ENCODE data around the gene ABHD14A. TPM values are rescaled to one million over a fixed set of nuclear protein-coding genes. Genes with fewer than 3 reads are reported as not detected.
A peak's percentile ranks its signal among the peaks of the same experiment; 100 is the strongest.

The ABHD14A gene
- total and polyA plus RNA-seq, 7 donors, result 11.2 to 40.6 (median 22.9) TPM

GRCh38 chr3:51937014-51937413 is 37.9 kb upstream of the ABHD14A start:
- intact Hi-C loops (cut with DNase I), result no loop called here
- no peaks in the 10 kb centered on the region for H3K9me3 ChIP-seq
- ATAC-seq (no peak), DNase-seq (no peak)
- peaks cover 16% of the 10 kb centered on the region for H3K4me1 ChIP-seq
- peaks cover 9 to 80% of the 10 kb centered on the region in 2 donors for H3K36me3 ChIP-seq (ENCODE audit: insufficient read depth in 1 of 2, low read depth in 1 of 2)
- H3K4me3 ChIP-seq, result no peak overlapping the region
- H3K27me3 ChIP-seq (ENCODE audit: insufficient read depth in 3 of 3, low read length in 2 of 3), result no peaks in the 10 kb centered on the region
- WGBS, 3 donors, result 75 to 87% (median 82%) methylated on average over 9 of the region's 9 CpGs
- H3K27ac ChIP-seq, result no peak overlapping the region
- no peak for TF ChIP-seq CTCF (IDR thresholded peaks at IDR 0.05)

- DNase-seq (no peak), ATAC-seq (no peak)
- intact Hi-C loops (cut with DNase I), result no loop called here
- peaks cover 9 to 75% of the 10 kb centered on the region in 2 donors for H3K36me3 ChIP-seq (ENCODE audit: insufficient read depth in 1 of 2, low read depth in 1 of 2)
- H3K27me3 ChIP-seq (ENCODE audit: insufficient read depth in 3 of 3, low read length in 2 of 3), result no peaks in the 10 kb centered on the region
- no peak for TF ChIP-seq CTCF (IDR thresholded peaks at IDR 0.05)
- H3K4me1 ChIP-seq, result peaks cover 20% of the 10 kb centered on the region
- no peak overlapping the region for H3K4me3 ChIP-seq
- no peak overlapping the region for H3K27ac ChIP-seq
- no peaks in the 10 kb centered on the region for H3K9me3 ChIP-seq
- WGBS, 3 donors, result 93 to 95% (median 93%) methylated on average over 13 of the region's 13 CpGs
Measured at GRCh38 chr3:51937611-51938450, 37.0 kb upstream of the ABHD14A start.

GRCh38 chr3:51938780-51939425 is 36.0 kb upstream of the ABHD14A start:
- intact Hi-C loops (cut with DNase I), result no loop called here
- ATAC-seq (no peak), DNase-seq (no peak)
- Histone ChIP-seq H3K9me3 (no peaks in the 10 kb centered on the region), H3K4me1 (peaks cover 26% of the 10 kb centered on the region), H3K4me3 (no peak overlapping the region), H3K27me3 (ENCODE audit: insufficient read depth in 3 of 3, low read length in 2 of 3) (no peaks in the 10 kb centered on the region), H3K27ac (no peak overlapping the region), H3K36me3 (ENCODE audit: insufficient read depth in 1 of 2, low read depth in 1 of 2) (peaks cover 7 to 65% of the 10 kb centered on the region in 2 donors)
- 84 to 90% (median 84%) methylated on average over 9 of the region's 9 CpGs for WGBS, 3 donors
- no peak for TF ChIP-seq CTCF (IDR thresholded peaks at IDR 0.05)

- peak overlapping the region; percentile 97 for H3K27ac ChIP-seq
- no peaks in the 10 kb centered on the region for H3K9me3 ChIP-seq
- H3K4me1 ChIP-seq, result peaks cover 26% of the 10 kb centered on the region
- no peak for DNase-seq
- peak overlapping the region; percentile 97 for H3K4me3 ChIP-seq
- ATAC-seq, result no peak
- H3K36me3 ChIP-seq (ENCODE audit: insufficient read depth in 1 of 2, low read depth in 1 of 2), result peaks cover 7 to 63% of the 10 kb centered on the region in 2 donors
- intact Hi-C loops (cut with DNase I), result loop anchor here in 1 of 2 donors (5.0 kb wide), 1 partner anchor 111 kb away; no protein-coding TSS in a partner anchor
- WGBS, 3 donors, result 33 to 35% (median 33%) methylated on average over 13 of the region's 13 CpGs
- H3K27me3 ChIP-seq (ENCODE audit: insufficient read depth in 3 of 3, low read length in 2 of 3), result no peaks in the 10 kb centered on the region
- TF ChIP-seq CTCF (IDR thresholded peaks at IDR 0.05), result no peak
Measured at GRCh38 chr3:51940648-51941462, 34.0 kb upstream of the ABHD14A start.

All from psoas muscle (tissue), 8 donors.